CD14-positive monocyte (primary cell): Measurements from ENCODE around the gene GRAMD1A. TPM values are rescaled to one million over a fixed set of nuclear protein-coding genes. Genes with fewer than 3 reads are reported as not detected.
A peak's percentile ranks its signal among the peaks of the same experiment; 100 is the strongest.
"Not testable (repeated sequence)": the region's sequence is repeated elsewhere in the genome, so short reads cannot be mapped to it uniquely, and the experiment has no call there.

Experiments used
- DNase-seq, 3 donors: peaks; one replicate each; pipeline ENCODE4 v3.0.0-alpha.2; 2011 to 2022
- H2AFZ ChIP-seq: 2 replicates; pipeline ENCODE4 v1.6.0; 2012; ENCODE audit warnings: mild to moderate bottlenecking, low read depth, low read length, inconsistent platforms; ENCODE audit not compliant: insufficient read depth, poor library complexity, severe bottlenecking
- H3K27ac ChIP-seq, 2 donors: 1 replicate in 1 of 2; 2 replicates in 1 of 2; pipeline ENCODE4 v1.5.1; 2012 to 2013; ENCODE audit warnings: low read length in 2 of 2, control low read depth in 1 of 2, inconsistent platforms in 1 of 2, low read depth in 1 of 2, mild to moderate bottlenecking in 1 of 2
- H3K27me3 ChIP-seq, 2 donors: one replicate each; pipeline versions ENCODE4 v1.6.0 to v1.6.1; 2011 to 2013; ENCODE audit warnings: low read length in 2 of 2; ENCODE audit not compliant: control insufficient read depth in 2 of 2, insufficient read depth in 2 of 2
- H3K36me3 ChIP-seq, 2 donors: replicated peaks in 1 of 2; 1 replicate in 1 of 2; 2 replicates in 1 of 2; pipeline versions ENCODE4 v1.5.1 to v1.6.1; 2012 to 2013; ENCODE audit warnings: low read length in 2 of 2, control low read depth in 1 of 2, inconsistent platforms in 1 of 2, mild to moderate bottlenecking in 1 of 2; ENCODE audit not compliant: insufficient read depth in 2 of 2, control insufficient read depth in 1 of 2
- H3K4me1 ChIP-seq, 2 donors: 1 replicate in 1 of 2; 2 replicates in 1 of 2; pipeline versions ENCODE4 v1.5.1 to v1.6.1; 2012 to 2013; ENCODE audit warnings: low read length in 2 of 2, control low read depth in 1 of 2, inconsistent platforms in 1 of 2, mild to moderate bottlenecking in 1 of 2, moderate library complexity in 1 of 2; ENCODE audit not compliant: insufficient read depth in 2 of 2, control insufficient read depth in 1 of 2
- H3K4me2 ChIP-seq: replicated peaks from 2 replicates; pipeline ENCODE3; 2012; ENCODE audit warnings: low read length, moderate library complexity, mild to moderate bottlenecking; ENCODE audit not compliant: poor library complexity, severe bottlenecking; ENCODE audit errors: extremely low read depth
- H3K4me3 ChIP-seq, 3 experiments: fragments of 200-600 bp in 1 of 3; sonication (generic) in 1 of 3; replicated peaks in 1 of 3; 1 replicate in 2 of 3; 2 replicates in 1 of 3; pipeline ENCODE4 v1.5.1; 2011 to 2013; ENCODE audit warnings: low read length in 3 of 3, mild to moderate bottlenecking in 3 of 3, control low read depth in 2 of 3, low read depth in 2 of 3, inconsistent platforms in 1 of 3, moderate library complexity in 1 of 3
- H3K79me2 ChIP-seq: 2 replicates; pipeline ENCODE4 v1.6.0; 2012; ENCODE audit warnings: mild to moderate bottlenecking, control low read depth, inconsistent platforms, low read length, moderate library complexity; ENCODE audit not compliant: insufficient read depth
- H3K9ac ChIP-seq: 2 replicates; pipeline ENCODE4 v1.6.0; 2017; ENCODE audit warnings: low read length, mild to moderate bottlenecking; ENCODE audit not compliant: insufficient read depth, poor library complexity, severe bottlenecking
- H3K9me3 ChIP-seq, 2 donors: replicated peaks in 1 of 2; 1 replicate in 1 of 2; 2 replicates in 1 of 2; pipeline versions ENCODE4 v1.5.1 to v1.6.1; 2012 to 2013; ENCODE audit warnings: low read length in 2 of 2, control low read depth in 1 of 2; ENCODE audit not compliant: control insufficient read depth in 1 of 2, insufficient read depth in 1 of 2
- H4K20me1 ChIP-seq: 2 replicates; pipeline ENCODE4 v1.6.0; 2012; ENCODE audit warnings: mild to moderate bottlenecking, low read length, control low read depth, moderate library complexity; ENCODE audit not compliant: insufficient read depth
- H3K27ac Mint-ChIP-seq, 7 donors: one replicate each; pipeline ENCODE4 v1.8.0; 2020; ENCODE audit warnings: mild to moderate bottlenecking in 7 of 7, mixed read lengths in 7 of 7, moderate library complexity in 6 of 7, inconsistent platforms in 2 of 7
- H3K27me3 Mint-ChIP-seq, 3 donors: one replicate each; pipeline ENCODE4 v1.8.0; 2021 to 2022; ENCODE audit warnings: low read depth in 3 of 3, mild to moderate bottlenecking in 3 of 3, mixed read lengths in 3 of 3, moderate library complexity in 3 of 3, inconsistent platforms in 1 of 3
- H3K36me3 Mint-ChIP-seq, 2 donors: one replicate each; pipeline ENCODE4 v1.8.0; 2020; ENCODE audit warnings: mixed read lengths in 2 of 2, inconsistent platforms in 1 of 2, mild to moderate bottlenecking in 1 of 2
- H3K4me1 Mint-ChIP-seq: one replicate; pipeline ENCODE4 v1.8.0; 2020; ENCODE audit warnings: mild to moderate bottlenecking, mixed read lengths
- H3K4me3 Mint-ChIP-seq, 2 donors: one replicate each; pipeline ENCODE4 v1.8.0; 2020; ENCODE audit warnings: mild to moderate bottlenecking in 2 of 2, mixed read lengths in 2 of 2, moderate library complexity in 1 of 2
- H3K9me3 Mint-ChIP-seq, 7 donors: one replicate each; pipeline ENCODE4 v1.8.0; 2020 to 2022; ENCODE audit warnings: mixed read lengths in 7 of 7, mild to moderate bottlenecking in 6 of 7, moderate library complexity in 6 of 7, inconsistent platforms in 2 of 7
- WGBS: methylation state at CpG from one replicate; pipeline ENCODE4 v1.1.5; 2013; ENCODE audit warnings: missing lambda C conversion rate; ENCODE audit not compliant: insufficient coverage; 5-methylcytosine and 5-hydroxymethylcytosine counted together
- intact Hi-C, 2 donors: fragments of 100-400 bp; cut with micrococcal nuclease; formaldehyde crosslinking; loops; one replicate each; pipeline versions ENCODE4 v1.15.0 to v1.15.1; 2023
- polyA plus RNA-seq, 3 donors: library from polyadenylated mRNA; depleted of rRNA in 1 of 3; unstranded in 2 of 3; stranded (reverse) in 1 of 3; fragments of 300-500 nt in 2 of 3; fragments of >200 nt in 1 of 3; fragmentation: Illumina TruSeq in 2 of 3; gene quantifications; 1 replicate in 2 of 3; 2 replicates in 1 of 3; pipeline ENCODE4 v1.2.3, GENCODE V29; 2012 to 2021
- TF ChIP-seq, protein P1 (sequence below): fragments of 200-600 bp; IDR thresholded peaks from one replicate; pipeline ENCODE4 v1.8.0; 2022; ENCODE audit warnings: antibody characterized with exemption, mild to moderate bottlenecking

Gene GRAMD1A
- polyA plus RNA-seq, 3 donors = 9.3 to 73.9 (median 15.1) TPM

DNA sequence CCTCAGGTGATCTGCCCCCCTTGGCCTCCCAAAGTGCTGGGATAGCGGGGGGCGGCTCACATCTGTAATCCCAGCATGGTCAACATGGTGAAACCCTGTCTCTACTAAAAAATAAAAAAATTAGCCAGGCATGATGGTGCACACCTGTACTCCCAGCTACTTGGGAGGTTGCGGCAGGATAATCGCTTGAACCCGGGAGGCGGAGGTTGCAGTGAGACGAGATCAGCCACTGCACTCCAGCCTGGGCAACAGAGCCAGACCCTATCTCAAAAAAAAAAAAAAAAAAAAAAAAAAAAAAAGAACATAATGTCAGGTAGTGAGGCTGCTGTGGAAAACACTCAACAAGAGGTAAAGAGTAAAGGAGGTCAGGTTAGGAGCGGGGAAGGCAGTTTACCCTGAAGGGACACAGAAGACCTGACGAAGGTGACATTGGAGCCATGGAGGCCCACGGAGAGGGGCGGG is 29.2 kb downstream of the GRAMD1A start:
- H3K9me3 Mint-ChIP-seq, H3K9me3 ChIP-seq, H4K20me1 ChIP-seq, H3K4me2 ChIP-seq, H3K27ac ChIP-seq, H3K9ac ChIP-seq, DNase-seq, intact Hi-C loops, H3K79me2 ChIP-seq, H3K4me3 ChIP-seq, H2AFZ ChIP-seq: not testable (repeated sequence)
- Histone ChIP-seq H3K27me3 (peaks cover 14 to 37% of the 10 kb centered on the region in 2 donors), H3K4me1 (peaks cover 6 to 15% of the 10 kb centered on the region in 2 donors), H3K36me3 (peaks cover 40 to 42% of the 10 kb centered on the region in 2 donors)
- 80% methylated on average over 6 of the region's 11 CpGs for WGBS
- Mint-ChIP-seq H3K36me3 (peaks cover 45% of the 10 kb centered on the region in 2 donors), H3K4me1 (peaks cover 14% of the 10 kb centered on the region), H3K4me3 (peak overlapping the region in 1 of 2 donors; percentile 72), H3K27me3 (peaks cover 32 to 48% (median 36%) of the 10 kb centered on the region in 3 donors), H3K27ac (peak overlapping the region in 1 of 7 donors; percentile 45)

DNA sequence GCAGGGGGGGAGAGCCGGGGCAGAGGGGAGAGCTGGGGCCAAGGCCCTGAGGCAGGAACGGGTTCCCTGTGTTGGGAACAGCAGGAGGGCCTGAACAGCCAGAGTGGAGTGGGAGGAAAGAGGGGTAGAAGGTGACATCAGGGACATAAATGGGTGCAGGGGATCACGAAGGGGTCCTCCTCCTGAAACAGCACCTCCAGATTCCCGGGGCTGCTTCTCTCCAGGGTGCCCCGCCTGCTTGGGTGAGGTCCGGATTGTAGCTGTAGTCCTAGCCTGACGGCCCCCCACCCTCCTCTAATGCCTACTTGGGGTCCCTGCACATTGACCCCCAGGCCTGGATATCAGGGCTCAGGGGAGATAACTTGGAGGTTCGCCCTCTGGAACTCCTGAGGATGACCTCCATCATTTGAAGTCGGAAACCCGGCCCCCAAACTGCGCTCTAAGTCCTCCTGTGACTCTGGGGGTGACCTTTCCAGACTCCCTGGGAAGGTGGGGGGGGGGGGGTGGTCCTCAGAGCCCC is 29.7 kb downstream of the GRAMD1A start:
- H3K27ac Mint-ChIP-seq = no peak overlapping the region

More for the DNA sequence above, 29.7 kb downstream of the GRAMD1A start:
- peaks cover 14% of the 10 kb centered on the region for H3K4me1 Mint-ChIP-seq
- Histone ChIP-seq H3K4me2 (peak overlapping the region; percentile 58), H3K36me3 (peaks cover 35 to 37% of the 10 kb centered on the region in 2 donors), H4K20me1 (peaks cover 4% of the 10 kb centered on the region), H2AFZ (peak overlapping the region; percentile 22), H3K27ac (no peak overlapping the region), H3K4me3 (peak overlapping the region in 1 of 3 experiments; percentile 56), H3K27me3 (peaks cover 14 to 37% of the 10 kb centered on the region in 2 donors), H3K4me1 (peaks cover 6 to 15% of the 10 kb centered on the region in 2 donors), H3K79me2 (no peaks in the 10 kb centered on the region), H3K9ac (no peak overlapping the region), H3K9me3 (no peaks in the 10 kb centered on the region)
- no peak for DNase-seq
- 21% methylated on average over 9 of the region's 11 CpGs for WGBS
- peaks cover 32 to 51% (median 39%) of the 10 kb centered on the region in 3 donors for H3K27me3 Mint-ChIP-seq
- intact Hi-C loops = no loop called here
- peak overlapping the region in 1 of 2 donors; percentile 72 for H3K4me3 Mint-ChIP-seq
- H3K36me3 Mint-ChIP-seq = peaks cover 40 to 41% of the 10 kb centered on the region in 2 donors
- peaks cover 0 to 6% (median 4%) of the 10 kb centered on the region in 7 donors for H3K9me3 Mint-ChIP-seq
- TF ChIP-seq, protein P1, sequence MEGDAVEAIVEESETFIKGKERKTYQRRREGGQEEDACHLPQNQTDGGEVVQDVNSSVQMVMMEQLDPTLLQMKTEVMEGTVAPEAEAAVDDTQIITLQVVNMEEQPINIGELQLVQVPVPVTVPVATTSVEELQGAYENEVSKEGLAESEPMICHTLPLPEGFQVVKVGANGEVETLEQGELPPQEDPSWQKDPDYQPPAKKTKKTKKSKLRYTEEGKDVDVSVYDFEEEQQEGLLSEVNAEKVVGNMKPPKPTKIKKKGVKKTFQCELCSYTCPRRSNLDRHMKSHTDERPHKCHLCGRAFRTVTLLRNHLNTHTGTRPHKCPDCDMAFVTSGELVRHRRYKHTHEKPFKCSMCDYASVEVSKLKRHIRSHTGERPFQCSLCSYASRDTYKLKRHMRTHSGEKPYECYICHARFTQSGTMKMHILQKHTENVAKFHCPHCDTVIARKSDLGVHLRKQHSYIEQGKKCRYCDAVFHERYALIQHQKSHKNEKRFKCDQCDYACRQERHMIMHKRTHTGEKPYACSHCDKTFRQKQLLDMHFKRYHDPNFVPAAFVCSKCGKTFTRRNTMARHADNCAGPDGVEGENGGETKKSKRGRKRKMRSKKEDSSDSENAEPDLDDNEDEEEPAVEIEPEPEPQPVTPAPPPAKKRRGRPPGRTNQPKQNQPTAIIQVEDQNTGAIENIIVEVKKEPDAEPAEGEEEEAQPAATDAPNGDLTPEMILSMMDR = no peak
